HG02852 (cell line): ENCODE data around the gene CFAP57.

ENCODE experiments used
- ATAC-seq: cut with Tn5 transposase; IDR thresholded peaks from one replicate; pipeline ENCODE4 v1.9.1; 2021; ENCODE audit warnings: mild to moderate bottlenecking, moderate library complexity; ENCODE audit not compliant: unreplicated experiment

Gene CFAP57

DNA sequence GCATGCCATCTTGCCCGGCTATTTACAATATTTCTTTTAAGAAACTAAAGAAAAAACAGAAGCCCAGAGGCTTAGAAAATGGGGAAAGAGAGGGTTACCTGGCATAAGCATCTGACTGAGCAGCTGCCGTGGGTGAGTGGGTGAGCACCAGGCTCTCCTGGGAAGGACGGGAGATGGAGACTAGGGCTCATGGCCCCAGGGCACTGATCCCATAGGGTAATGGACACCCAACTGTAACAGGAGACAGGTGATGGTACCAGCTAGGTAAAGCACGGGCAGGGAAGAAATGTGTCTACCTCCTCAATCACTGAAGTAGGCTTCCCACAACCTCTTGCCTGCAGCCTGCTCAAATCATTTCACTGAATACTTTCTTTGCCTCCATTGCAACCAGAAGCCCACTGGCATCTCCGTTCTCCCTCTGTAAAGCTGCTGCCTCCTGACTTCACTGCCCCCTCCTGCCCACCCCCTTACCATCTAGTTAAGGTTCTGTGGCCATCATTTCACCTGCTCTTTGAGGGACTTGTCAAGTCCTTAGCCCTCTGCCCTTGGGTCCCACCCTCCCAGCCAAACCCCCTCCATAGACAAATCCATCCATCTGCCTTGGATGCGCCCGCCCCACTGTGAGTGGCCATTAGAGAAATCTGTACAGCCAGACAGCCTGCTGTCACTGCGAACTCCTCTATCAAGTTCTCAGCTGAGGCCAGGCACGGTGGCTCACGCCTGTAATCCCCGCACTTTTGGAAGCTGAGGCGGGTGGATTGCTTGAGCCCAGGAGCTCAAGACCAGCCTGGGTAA, 103.9 kb downstream of the CFAP57 start:
- ATAC-seq = no peak

DNA sequence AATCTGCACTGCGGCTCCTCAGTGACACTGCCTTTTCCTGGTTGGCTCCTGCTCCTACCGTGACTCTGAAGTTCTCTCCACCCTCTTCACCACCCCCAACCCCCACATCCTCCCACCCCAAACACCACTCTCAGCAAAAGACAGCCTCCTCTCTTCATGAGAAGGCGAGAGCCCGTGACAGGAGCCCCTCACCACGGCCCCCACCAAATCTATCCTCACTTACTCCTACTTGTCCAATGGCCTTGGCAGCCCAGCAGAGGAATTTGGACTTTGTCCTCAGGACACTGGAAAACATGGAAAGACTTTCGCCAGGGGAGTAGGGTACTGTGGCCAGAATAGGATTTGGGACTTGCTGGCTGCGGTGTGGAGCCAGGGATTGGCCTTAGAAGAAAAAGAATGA, 104.5 kb downstream of the CFAP57 start:
- no peak for ATAC-seq

GRCh38 chr1:43277116-43277876, 105.2 kb downstream of the CFAP57 start:
- no peak for ATAC-seq

DNA sequence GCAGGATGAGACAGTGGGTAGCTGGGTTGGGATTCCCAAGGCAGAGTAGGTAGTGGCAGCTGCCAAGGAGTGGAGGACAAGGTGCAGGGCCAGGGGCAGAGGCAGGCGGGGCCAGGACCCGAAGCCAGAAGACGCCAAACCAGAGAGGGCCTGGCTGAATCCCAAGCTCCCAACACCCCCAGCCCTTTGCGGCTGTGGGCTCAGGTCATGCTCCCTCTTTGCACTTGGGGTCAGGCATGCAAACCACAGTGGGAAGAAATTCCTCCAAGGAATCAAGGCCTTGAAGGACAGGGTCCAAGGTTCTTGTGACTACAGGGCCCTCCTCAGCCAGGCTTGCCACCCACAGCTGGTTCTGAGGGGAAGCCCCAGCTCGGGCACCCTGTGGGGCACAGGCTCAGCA, 107.0 kb downstream of the CFAP57 start:
- no peak for ATAC-seq

GRCh38 chr1:43279666-43280065, 107.5 kb downstream of the CFAP57 start:
- no peak for ATAC-seq

GRCh38 chr1:43280692-43281091, 108.6 kb downstream of the CFAP57 start:
- no peak for ATAC-seq

DNA sequence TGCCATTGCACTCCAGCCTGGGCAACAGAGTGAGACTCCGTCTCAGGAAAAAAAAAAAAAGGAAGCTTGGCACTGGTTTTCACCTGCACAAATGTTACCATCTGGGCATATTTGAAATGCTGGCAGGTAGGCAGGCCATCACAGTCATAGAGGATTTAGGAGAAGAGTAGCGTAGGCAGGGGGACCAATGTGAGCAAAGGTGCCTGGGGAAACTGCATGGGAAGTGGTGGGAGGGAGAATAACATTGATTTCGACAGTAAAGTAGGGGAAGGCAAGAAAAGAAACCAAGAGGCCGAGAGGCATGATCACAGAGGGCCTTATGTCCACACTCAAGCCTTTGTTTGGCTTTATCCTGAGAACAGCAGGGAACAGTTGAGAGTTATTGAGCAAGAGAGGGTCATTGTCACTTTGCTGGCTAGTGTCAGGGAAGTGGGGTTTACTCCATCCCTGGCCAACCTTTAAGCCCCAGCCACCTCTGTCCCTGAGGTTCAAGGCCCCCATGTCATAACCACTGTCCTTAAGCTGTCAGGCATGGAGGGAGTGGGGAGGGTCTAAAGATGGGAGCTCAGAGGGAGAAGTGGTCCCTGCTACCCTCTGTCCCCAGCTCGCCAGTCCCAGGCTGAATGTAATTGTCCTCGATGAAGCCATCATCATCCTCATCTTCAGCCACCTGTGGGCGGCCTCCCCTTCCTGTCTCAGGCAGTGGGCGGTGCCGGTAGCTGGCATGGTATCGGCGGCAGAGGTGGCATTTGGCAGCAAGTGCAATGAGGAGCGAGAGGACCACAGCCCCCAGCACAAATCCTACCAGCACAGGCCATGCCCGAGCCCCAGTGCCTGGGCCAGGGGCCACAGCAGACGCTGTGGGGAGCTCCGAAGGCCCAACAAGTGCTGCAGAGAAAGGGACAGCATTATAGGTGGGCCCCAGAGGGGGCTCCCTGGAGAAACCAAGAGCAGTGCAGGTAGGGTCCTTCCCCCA, 110.4 kb downstream of the CFAP57 start:
- ATAC-seq = no peak

DNA sequence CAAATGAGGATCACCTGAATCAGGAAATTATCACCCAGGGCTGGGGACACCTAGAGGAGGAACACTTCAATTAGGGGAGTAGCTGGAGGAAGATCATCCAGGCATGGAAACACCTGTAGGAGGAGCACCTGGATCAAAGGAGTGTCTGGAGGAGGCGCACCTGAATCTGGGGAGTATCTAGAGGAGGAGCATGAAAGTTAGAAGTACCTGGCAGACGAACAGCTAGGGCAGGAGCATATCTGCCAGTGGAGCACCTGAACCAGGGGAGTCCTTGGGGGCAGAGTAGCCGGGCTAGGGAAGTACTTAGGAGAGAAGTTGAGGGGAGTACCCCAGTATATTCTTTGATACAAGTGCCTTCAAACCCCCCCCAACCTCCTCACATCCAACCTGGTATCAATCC, 111.9 kb downstream of the CFAP57 start:
- no peak for ATAC-seq

DNA sequence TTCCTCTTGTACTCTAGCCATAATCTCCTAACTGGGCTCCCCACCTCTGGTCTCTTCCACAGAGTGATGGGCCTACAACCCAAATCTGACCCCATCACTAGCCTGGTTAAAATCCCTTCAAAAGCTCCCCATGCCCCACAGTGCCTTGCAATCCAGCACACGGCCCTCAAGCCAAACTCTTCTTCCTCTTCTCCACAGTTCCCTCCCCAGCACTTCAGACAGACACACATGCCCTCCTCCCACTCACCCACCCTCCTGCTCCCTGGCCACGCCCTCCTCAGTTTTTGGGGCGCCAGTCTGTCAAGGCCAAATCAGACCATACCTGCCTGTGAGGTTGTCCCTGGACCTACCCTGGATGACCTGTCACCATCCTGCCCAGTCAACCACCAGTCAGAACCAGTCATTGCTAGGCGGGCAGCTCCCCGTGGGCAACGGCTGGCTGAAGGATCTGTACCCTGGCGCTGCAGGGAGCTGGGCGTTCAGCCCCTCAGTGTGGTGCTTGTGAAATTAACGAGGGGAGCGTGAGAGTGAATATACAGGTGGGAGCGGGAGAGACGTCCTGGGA, 112.5 kb downstream of the CFAP57 start:
- no peak for ATAC-seq

DNA sequence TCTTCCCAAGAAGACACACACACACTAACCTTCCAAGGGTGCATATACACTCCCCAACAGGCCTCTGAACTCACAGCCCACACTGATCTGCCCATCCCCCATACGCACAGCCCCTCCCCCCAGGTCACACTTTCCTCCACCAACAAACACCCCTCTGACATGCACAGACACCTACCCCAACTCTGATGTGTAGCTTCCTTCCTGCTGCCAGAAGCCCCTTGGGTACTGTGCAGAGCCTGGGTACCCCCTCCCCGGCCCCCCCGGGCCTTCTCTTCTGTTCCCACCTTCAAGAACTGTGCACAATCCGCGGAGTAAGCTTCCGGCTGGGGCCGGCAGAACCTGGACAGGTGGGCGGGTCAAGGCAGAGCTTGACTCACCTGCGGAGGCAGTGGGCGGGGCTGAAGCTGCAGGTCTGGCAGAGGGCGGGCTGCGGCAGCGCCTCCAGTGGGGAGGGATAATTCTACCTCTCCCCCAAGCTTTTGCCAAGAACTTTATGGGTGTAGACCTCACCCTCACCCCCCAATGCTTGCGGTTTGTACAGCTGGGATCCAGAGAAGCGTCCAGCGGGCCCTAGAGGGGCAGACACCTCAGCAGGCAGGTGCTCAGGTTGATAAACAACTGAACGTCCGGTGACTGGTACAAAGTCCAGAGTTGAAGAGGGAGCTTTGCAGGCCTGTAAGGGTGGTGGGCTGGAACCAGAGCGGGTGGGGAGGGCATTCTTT, 113.3 kb downstream of the CFAP57 start, which contains the start of gene C1orf210:
TSS of gene C1orf210 (minus strand) at position 313 of the 722 bp plus-strand sequence. CDS start 2,311 bp downstream, outside the sequence.
- ATAC-seq = no peak

- ATAC-seq = no peak
Measured at GRCh38 chr1:43286115-43286514, 114.0 kb downstream of the CFAP57 start.

DNA sequence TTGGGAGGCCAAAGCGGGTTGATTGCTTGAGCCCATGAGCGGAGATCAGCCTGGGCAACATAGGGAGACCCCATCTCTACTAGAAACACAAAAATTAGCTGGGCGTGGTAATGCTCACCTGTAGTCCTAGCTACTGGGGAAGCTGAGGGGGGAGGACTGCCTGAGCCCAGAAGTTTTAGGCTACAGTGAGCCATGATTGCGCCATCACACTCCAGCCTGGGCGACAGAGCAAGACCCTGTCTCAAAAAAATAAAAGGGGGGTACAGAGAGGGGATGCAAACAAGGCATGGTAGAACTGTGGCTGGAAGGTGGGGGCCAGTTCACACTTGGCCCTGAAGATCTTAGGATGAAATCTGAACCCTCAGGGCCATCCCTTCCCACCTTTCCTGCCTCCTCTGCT, 114.4 kb downstream of the CFAP57 start:
- ATAC-seq = no peak

DNA sequence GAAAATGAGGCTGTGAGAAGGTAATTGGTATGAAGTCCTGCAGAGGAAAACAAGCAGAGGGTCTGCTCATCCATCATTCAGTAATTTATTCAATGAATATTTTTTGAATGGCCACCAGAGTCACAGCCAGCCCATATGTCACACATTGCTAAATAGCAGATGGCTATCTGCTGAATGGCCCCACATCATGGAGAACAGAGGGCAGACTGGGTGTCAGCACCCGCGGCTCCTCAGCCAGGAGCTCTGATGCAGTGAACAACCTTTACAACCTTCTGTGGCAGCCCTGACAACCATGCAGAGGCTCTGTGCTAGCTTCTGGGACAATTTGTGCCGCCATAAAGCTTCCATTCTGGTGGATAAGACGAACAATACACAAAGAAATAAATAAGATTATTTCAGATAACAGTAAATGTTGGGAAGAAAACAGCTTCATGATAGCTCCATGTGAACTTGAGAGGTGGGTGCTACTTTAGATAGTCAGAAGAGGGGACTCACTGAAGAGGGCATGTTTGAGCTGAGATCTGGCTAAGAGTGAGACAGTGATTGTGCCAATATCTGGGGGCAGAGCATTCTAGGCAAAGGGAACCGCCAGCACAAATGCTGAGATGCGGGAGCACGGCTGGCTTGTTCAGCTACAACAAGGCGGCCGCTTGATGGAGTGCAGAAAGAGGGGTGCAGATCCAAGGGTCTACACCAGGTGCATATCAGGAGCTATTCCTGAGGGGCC, 116.1 kb downstream of the CFAP57 start:
- ATAC-seq = no peak

- ATAC-seq = no peak
Measured at GRCh38 chr1:43288785-43289706, 116.9 kb downstream of the CFAP57 start.

DNA sequence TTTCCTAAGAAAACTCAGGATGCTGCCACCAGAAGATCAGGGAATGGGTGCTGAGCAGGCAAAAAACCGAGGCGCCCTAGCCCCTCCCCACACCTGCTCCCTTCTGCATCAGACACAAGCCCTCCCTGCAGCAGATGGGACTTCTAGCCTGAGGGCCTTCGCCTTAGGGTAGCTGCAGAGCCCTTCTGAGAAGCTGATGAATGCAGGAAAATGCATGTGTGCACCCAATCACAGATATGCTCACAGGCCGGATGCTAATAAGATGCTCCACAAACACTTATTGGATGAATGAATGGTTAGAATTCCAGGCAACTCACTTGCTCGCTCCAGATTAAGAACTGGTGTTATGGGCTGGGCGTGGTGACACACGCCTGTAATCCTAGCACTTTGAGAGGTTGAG, 120.1 kb downstream of the CFAP57 start:
- no peak for ATAC-seq

GRCh38 chr1:43292679-43293078, 120.5 kb downstream of the CFAP57 start:
- ATAC-seq = no peak

DNA sequence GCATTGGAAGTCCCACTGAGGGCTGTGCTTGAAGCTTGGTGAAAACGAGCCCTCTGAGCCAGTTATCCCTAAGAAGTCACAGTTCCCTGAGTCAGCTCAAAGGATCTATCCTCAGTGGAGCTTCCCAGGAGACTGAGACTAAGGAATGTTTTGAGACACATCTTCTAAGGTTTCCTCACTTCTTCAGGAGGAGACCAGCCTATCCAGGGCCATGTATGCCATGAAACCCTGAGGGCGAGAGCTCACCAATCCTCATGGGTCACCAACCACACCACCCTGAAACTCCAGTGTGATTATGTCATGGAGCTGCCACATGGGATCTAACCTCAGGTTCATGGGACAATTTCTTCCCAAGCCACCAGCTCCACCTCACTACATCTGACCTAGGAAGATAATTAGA, 121.0 kb downstream of the CFAP57 start:
- ATAC-seq = no peak
